HG03432 (cell line): Measurements from ENCODE around the gene MSN.

Experiments
- ATAC-seq: cut with Tn5 transposase; IDR thresholded peaks from one replicate; pipeline ENCODE4 v1.9.1; 2021; ENCODE audit warnings: mild to moderate bottlenecking, moderate library complexity; ENCODE audit not compliant: unreplicated experiment

The MSN gene

GRCh38 chrX:65671966-65672365 lies 4.5 kb downstream of the MSN start:
- no peak for ATAC-seq

GRCh38 chrX:65673857-65674203 lies 6.4 kb downstream of the MSN start:
- no peak for ATAC-seq

GRCh38 chrX:65674204-65674893 lies 6.9 kb downstream of the MSN start:
- no peak for ATAC-seq

GRCh38 chrX:65677954-65678469 lies 10.6 kb downstream of the MSN start:
- no peak for ATAC-seq

GRCh38 chrX:65679071-65679540 lies 11.7 kb downstream of the MSN start:
- no peak for ATAC-seq

- ATAC-seq: no peak
Measured at GRCh38 chrX:65681810-65682209, 14.4 kb downstream of the MSN start.

GRCh38 chrX:65685112-65685511 lies 17.7 kb downstream of the MSN start:
- no peak for ATAC-seq

- no peak for ATAC-seq
Measured at GRCh38 chrX:65686236-65686635, 18.8 kb downstream of the MSN start.

- ATAC-seq: no peak
Measured at GRCh38 chrX:65687367-65687766, 19.9 kb downstream of the MSN start.

GRCh38 chrX:65688403-65688871 lies 21.0 kb downstream of the MSN start:
- peak; percentile 91 for ATAC-seq

- ATAC-seq: no peak
Measured at GRCh38 chrX:65689377-65689776, 21.9 kb downstream of the MSN start.

GRCh38 chrX:65690057-65690855 lies 22.8 kb downstream of the MSN start:
- no peak for ATAC-seq

- no peak for ATAC-seq
Measured at GRCh38 chrX:65695849-65696449, 28.5 kb downstream of the MSN start.

- no peak for ATAC-seq
Measured at GRCh38 chrX:65696613-65697012, 29.2 kb downstream of the MSN start.

GRCh38 chrX:65697211-65697641 lies 29.8 kb downstream of the MSN start:
- no peak for ATAC-seq

- ATAC-seq: peak; percentile 74
Measured at GRCh38 chrX:65697915-65698796, 30.7 kb downstream of the MSN start.

GRCh38 chrX:65702956-65703355 lies 35.5 kb downstream of the MSN start:
- no peak for ATAC-seq

- no peak for ATAC-seq
Measured at GRCh38 chrX:65705439-65705838, 38.0 kb downstream of the MSN start.

GRCh38 chrX:65706041-65706828 lies 38.8 kb downstream of the MSN start:
- ATAC-seq: peak; percentile 68

GRCh38 chrX:65707151-65707550 lies 39.7 kb downstream of the MSN start:
- ATAC-seq: no peak
